Measurements from ENCODE around the gene CCDC86.

CCDC86 gene

DNA sequence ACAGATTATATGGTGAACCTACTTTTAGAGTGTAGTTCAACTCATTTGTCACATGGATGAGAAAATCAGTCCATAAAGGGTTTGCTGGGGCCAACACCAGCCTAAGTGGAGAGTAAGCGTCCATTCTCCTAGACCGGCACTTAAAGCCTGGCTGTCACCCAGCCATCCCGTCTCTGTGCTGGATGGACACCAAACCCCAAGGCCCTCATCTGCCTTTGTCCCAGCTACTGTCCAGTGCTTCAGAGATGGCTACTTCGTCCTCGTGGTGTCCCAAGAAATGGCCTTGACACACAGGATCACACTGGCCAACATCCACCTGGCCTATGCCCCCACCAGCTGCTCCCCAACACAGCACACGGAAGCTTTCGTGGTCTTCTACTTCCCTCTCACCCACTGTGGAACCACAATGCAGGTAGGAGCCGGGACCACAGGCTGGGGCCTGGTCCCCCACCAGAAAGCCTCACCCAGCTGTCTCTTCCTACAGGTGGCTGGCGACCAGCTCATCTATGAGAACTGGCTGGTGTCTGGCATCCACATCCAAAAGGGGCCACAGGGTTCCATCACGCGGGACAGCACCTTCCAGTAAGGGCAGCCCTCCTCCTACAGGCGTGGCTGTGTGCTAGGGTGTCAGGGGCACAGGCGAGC lies 28.9 kb downstream of the CCDC86 start:
- DNase-seq = no peak

- no peak for DNase-seq
Measured at GRCh38 chr11:60871378-60872061, 29.6 kb downstream of the CCDC86 start.

- no peak for DNase-seq
Measured at GRCh38 chr11:60872124-60872960, 30.4 kb downstream of the CCDC86 start.

GRCh38 chr11:60872961-60873524 lies 31.1 kb downstream of the CCDC86 start:
- no peak for DNase-seq

DNA sequence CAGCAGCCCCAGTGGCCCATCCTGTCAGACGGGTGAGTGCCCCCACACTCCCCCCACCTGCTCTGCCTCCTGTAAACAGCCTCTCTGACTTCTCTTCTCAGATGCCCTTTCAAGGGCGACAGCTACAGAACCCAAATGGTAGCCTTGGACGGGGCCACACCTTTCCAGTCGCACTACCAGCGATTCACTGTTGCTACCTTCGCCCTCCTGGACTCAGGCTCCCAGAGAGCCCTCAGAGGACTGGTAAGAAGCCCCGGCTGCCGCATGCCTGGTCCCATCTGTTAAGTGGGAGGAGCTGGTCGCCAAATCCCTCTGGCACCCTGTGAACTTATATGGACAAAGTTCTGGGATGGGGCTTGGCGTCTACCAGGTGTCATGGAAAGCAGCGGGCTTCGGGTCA lies 31.6 kb downstream of the CCDC86 start:
- no peak for DNase-seq

GRCh38 chr11:60874421-60875365 lies 32.8 kb downstream of the CCDC86 start:
- DNase-seq = no peak

DNA sequence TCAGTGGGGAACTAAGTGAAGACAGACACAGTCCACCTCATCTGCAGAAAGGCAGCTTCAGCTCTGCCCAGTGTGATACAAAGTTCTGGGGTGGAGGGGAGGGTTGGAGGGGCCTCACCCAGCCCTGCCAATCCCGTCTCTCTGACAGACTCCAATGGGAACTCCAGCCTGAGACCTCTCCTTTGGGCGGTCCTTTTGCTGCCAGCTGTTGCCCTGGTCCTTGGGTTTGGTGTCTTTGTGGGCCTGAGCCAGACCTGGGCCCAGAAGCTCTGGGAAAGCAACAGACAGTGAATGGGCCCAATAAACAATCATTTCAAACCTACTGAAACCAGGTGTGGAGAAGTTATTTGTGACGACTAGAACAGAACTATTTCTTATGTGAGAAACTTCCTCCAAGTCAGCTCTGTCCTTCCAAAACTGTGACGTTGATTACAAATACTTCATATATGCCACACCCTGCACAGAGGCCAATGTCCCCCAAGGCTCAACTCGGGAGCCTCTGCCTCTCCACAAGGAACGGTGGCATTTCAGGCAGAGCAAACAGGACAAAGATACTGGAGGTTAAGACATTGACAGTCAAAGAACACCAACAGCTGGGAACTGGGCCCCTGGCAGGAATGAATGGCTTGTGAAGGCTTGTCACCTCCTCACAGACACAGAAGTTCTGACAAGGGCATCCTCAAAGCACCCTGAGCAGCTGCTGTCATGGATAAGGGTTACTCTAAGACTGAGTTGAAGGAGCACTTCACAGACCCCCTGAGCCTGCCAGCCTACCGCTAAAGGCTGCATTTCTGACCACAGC lies 33.7 kb downstream of the CCDC86 start:
- DNase-seq = no peak

DNA sequence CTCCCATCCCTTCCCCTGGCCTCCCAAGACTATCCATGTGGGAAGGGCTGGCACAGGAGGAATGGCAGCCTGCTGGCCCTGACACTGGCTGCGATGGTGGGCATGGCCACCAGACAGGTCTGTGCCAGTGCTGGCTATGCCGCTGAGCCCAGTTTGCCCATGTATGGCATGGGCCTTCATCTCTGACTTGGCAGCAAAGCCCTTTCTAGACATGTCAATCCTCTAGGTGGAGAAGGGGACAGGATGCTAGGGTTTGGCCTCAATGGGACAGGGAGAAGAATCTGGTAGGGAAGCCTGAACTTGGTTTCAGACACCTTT lies 34.2 kb downstream of the CCDC86 start:
- no peak for DNase-seq

DNA sequence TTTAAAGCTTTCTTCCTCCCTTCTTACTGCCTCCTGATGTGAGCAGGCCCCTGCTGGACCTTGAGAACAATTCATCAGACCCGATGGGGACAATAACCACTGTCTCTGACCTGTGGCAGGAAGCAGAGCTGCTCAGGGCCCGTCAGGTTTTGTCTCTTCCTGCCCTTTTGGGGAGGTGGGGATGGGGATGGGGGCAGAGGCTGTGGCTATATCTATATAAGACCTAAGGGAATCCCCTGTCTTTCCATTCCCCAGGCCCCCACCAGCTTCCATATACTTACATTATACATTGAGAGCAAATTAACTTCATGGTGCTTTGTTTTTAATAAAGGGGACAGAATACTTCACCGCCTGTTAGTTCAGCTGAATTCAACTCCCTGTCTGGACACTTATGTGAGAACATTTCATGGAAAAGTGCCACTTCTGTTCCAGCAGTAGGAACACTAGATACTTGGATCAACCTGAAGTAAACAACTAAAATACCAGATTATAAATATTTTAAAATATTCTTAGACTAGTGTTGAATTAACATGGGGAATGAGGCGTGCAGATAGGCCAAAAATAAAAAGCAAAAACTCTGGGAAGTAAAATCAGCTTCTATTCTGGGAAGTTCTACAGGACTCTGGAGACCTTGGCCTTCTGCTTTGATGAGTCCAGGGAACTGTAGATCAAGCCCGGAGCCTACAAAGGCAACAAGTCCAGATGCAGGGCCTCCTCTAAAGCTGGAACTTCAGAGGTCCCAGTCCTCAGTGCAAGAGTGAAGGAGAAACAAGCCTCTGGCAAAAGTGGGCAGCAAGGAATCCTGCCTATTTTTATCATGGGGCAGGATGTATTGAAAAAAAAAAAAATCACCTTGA lies 36.6 kb downstream of the CCDC86 start:
- no peak for DNase-seq

DNA sequence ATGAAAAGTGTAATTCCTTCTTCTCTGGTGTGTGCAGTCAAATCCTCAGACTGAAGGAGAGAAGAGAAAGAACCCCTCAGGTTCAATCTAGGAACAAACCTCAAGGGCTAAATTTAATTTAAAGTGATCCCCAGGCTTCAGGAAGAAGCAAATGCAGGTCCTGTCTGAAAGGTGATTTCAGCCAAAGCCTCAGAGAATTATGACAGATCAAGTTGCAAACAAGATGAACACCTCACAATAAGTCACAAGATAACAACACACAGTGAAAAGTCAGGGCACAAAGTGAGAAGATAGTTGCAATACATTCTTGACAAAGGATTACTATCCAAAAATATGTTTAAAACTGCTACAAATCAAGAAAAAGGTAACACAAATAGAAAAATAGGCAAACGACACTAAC lies 37.2 kb downstream of the CCDC86 start:
- DNase-seq = no peak

GRCh38 chr11:60879971-60880588 lies 38.2 kb downstream of the CCDC86 start:
- no peak for DNase-seq

DNA sequence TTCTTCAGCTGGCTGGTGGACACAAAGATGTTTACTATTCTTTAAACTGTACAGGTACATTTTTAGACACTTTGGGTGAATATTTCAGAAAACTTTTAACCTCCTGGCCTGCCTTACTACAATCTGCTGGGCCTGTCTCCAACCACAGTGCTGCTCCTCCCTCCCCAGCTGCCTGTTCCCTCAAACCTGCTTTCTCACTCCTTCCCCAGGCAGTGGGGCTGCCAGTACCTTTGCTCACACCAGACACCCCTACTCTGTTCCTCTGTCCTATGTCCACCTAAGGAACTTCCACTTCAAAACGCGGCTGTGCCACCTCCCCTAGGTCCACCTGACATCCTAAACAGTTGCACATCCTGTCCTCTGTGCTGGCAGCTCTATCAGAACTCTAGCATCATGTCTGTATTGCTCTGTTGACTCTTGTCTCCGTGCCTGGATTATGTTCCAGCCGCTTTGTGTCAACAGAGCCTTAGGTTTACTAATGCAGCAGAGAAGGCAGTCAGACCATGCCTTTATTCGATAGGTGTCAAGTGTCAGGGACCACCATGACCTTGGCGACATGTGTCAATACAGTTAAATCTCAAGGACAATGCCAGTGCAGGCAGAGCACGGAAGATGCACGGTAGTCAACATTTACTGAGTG lies 38.9 kb downstream of the CCDC86 start:
- DNase-seq = no peak

- DNase-seq = peak in 1 of 2 experiments; percentile 19
Measured at GRCh38 chr11:60887556-60887955, 45.6 kb downstream of the CCDC86 start.

DNA sequence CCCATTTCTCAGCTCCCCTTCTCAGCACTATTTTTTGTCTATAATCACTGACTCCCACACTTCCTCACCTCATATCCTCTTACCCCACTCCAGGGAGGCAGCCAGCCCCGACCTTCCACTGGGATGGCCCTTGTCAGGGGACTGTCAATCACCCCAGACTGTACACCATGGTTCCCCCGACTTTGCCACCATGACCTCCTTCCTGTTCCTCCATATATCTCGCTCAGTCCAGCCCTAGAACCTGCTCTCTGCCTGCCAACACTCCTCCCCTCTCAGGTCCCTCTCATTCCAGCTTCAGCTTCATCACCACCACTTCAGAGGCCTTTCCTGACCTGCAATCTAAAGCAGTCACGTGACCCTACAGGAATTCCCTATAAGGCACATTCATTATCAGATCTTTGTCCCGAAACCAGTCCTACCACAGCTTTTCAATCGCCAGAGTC lies 48.0 kb downstream of the CCDC86 start:
- DNase-seq = no peak

GRCh38 chr11:60890696-60891095 lies 48.8 kb downstream of the CCDC86 start:
- DNase-seq = no peak

- no peak for DNase-seq
Measured at GRCh38 chr11:60891103-60891741, 49.3 kb downstream of the CCDC86 start.

GRCh38 chr11:60895687-60896086 lies 53.8 kb downstream of the CCDC86 start:
- DNase-seq = no peak

DNA sequence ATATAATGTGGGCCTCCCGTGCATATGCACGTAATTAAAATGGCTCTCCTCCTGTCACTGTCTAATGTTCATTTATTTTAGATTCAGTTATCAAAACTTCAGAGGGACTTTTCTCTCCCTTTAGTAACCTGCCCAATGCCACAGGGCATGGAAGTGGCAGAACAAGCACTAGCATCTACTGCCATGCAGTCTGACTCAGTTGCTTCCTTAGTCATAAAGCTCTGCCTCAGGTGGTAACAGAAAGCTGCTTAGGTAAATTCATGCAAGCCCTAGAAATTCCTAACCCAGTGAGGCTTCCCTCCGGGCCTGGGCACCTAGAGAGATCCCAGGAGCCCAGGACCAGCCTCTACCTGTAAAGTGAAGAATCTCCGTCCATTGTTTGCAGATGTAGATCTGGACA lies 55.6 kb downstream of the CCDC86 start:
- DNase-seq = no peak

Data from SW 1271 (cell line).